HG03103 (cell line): ENCODE results near the gene STIM1.

Experiments
- ATAC-seq: cut with Tn5 transposase; IDR thresholded peaks from one replicate; pipeline ENCODE4 v1.9.1; 2021; ENCODE audit warnings: low read depth; ENCODE audit not compliant: unreplicated experiment

STIM1 gene

GRCh38 chr11:3906166-3906565, 50.7 kb downstream of the STIM1 start:
- ATAC-seq: no peak

- ATAC-seq: no peak
Observed at GRCh38 chr11:3907590-3907989, 52.1 kb downstream of the STIM1 start.

GRCh38 chr11:3909901-3910300, 54.4 kb downstream of the STIM1 start:
- ATAC-seq: no peak

GRCh38 chr11:3911908-3912505, 56.5 kb downstream of the STIM1 start:
- ATAC-seq: no peak

- no peak for ATAC-seq
Observed at GRCh38 chr11:3913921-3914320, 58.5 kb downstream of the STIM1 start.

GRCh38 chr11:3914805-3915204, 59.3 kb downstream of the STIM1 start:
- no peak for ATAC-seq

- no peak for ATAC-seq
Observed at GRCh38 chr11:3916962-3917361, 61.5 kb downstream of the STIM1 start.

GRCh38 chr11:3920148-3920852, 64.8 kb downstream of the STIM1 start:
- ATAC-seq: peak; percentile 68

- ATAC-seq: no peak
Observed at GRCh38 chr11:3922056-3922455, 66.6 kb downstream of the STIM1 start.

- no peak for ATAC-seq
Observed at GRCh38 chr11:3925513-3925912, 70.0 kb downstream of the STIM1 start.

GRCh38 chr11:3926458-3927095, 71.1 kb downstream of the STIM1 start:
- ATAC-seq: no peak

GRCh38 chr11:3927129-3927796, 71.8 kb downstream of the STIM1 start:
- ATAC-seq: no peak

GRCh38 chr11:3929232-3929631, 73.8 kb downstream of the STIM1 start:
- ATAC-seq: no peak

- no peak for ATAC-seq
Observed at GRCh38 chr11:3929649-3930048, 74.2 kb downstream of the STIM1 start.

GRCh38 chr11:3932698-3933097, 77.2 kb downstream of the STIM1 start:
- ATAC-seq: no peak

- ATAC-seq: no peak
Observed at GRCh38 chr11:3933165-3933628, 77.7 kb downstream of the STIM1 start.

- no peak for ATAC-seq
Observed at GRCh38 chr11:3934658-3935057, 79.2 kb downstream of the STIM1 start.

GRCh38 chr11:3936517-3936916, 81.1 kb downstream of the STIM1 start:
- no peak for ATAC-seq

- ATAC-seq: no peak
Observed at GRCh38 chr11:3939211-3939610, 83.7 kb downstream of the STIM1 start.

- ATAC-seq: no peak
Observed at GRCh38 chr11:3939651-3940190, 84.3 kb downstream of the STIM1 start.
